Activated T-cell treated with anti-CD3 and anti-CD28 coated beads for 48 hours (primary cell): ENCODE results near the gene CXCR4.
"Not testable (repeated sequence)": the region's sequence is repeated elsewhere in the genome, so short reads cannot be mapped to it uniquely, and the experiment has no call there.

Experiments
- DNase-seq: peaks from one replicate; pipeline ENCODE4 v3.0.0-alpha.2; 2020; ENCODE audit warnings: low read depth

CXCR4 gene

GRCh38 chr2:136072621-136073020 is 45.3 kb downstream of the CXCR4 start:
- no peak for DNase-seq

DNA sequence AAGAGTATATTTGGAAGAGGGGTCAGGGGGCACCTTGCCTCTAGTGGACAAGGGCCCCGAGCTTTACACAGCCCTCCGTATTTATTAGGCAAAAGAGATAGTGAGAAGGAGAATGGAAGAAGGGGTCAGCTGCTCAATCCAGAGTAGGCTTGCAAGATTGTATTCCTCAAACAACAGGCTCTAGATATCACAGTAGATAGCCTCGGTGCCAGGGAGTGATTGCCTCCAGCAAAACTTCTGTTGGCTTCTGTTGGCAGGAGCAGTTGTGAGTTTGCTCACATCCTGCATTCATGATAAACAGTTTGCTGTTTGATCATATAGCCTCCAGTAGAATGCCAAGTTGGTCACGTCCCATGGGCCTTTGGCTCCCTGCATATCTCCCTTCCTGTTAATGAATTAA is 46.1 kb downstream of the CXCR4 start:
- DNase-seq: not testable (repeated sequence)

DNA sequence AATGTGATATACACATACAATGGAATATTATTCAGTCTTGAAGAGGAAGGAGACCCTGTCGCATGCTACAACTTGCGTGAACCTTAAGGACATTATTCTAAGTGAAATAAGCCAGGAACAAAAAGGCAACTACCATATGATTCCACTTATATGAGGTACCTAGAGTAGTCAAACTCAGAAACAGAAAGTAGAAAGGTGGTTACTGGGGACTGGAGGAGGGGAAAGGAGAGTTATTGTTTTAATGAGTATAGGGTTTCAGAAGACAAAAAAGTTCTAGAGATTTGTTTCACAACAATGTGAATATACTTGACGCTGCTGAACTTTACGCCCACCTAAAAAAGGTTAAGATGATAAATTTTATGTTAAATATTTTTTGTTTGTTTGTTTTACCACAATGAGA is 47.0 kb downstream of the CXCR4 start:
- no peak for DNase-seq

DNA sequence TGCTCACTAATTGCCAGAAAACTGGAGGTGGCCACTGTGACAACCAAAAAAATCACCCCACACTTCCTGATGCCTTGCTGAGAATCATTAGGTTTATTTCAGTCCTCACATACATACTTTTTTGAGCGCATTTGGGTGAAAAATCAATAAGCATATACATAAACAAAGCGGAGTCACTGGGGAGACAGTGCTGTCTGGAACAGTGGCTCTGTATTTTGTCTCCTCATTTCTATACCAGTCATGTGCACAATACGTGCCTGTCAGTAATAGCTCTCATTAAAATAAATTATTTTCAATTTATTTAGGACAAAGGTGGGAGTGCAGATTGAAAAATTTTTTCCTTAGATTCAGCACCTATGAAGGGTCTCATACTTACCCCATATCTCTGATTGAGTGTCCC is 48.2 kb downstream of the CXCR4 start:
- DNase-seq: no peak

GRCh38 chr2:136068581-136069227 is 49.2 kb downstream of the CXCR4 start:
- DNase-seq: no peak

- DNase-seq: no peak
Measured at GRCh38 chr2:136067897-136068580, 49.9 kb downstream of the CXCR4 start.

GRCh38 chr2:136067459-136067858 is 50.5 kb downstream of the CXCR4 start:
- no peak for DNase-seq

DNA sequence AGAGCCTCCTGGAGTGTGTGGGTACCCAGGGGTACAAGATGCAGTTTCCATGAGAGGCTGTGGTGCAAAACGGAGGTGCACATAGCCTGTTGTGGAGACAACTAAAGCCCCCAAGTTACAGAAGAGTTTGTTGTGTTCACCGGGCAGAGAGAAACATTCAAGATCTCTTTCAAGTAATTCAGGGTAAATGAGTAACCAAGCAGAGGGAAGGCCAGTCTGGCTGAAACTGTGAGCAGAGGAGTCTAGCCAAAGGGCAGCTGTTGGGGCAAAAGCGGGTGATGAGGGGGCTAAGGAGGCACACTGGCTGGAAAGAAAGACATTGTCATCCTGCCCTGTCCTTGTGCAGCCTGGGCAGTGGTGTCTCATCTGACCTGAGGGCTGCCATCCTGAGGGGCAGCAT is 52.0 kb downstream of the CXCR4 start:
- DNase-seq: no peak

DNA sequence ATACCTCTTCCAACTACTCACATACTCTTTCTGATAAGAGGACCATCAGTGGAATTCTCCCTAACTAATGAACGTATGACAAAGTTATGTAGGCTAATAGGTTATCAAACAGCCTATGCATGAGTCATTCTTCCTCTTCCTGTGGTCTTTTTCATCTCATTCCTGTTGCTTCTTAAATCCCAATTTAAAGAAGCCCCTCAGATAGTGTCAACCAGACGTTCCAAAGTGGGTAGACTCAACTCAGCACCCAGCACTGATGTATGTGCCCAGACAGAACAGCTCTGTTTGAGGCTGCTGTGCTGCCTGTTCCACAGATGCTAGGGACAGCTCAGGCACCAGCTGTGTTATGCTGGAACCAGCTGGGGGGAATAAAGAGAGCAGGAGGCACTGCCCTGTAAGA is 52.6 kb downstream of the CXCR4 start:
- no peak for DNase-seq
